Measurements from ENCODE around the gene SLCO3A1. TPM values are rescaled to one million over a fixed set of nuclear protein-coding genes. Genes with fewer than 3 reads are reported as not detected.

The SLCO3A1 gene
- total RNA-seq, 1 donor from 2014 or later, result 23.6 TPM

GRCh38 chr15:91967935-91968606, 114.6 kb downstream of the SLCO3A1 start:
- peak; percentile 33 for ATAC-seq

DNA sequence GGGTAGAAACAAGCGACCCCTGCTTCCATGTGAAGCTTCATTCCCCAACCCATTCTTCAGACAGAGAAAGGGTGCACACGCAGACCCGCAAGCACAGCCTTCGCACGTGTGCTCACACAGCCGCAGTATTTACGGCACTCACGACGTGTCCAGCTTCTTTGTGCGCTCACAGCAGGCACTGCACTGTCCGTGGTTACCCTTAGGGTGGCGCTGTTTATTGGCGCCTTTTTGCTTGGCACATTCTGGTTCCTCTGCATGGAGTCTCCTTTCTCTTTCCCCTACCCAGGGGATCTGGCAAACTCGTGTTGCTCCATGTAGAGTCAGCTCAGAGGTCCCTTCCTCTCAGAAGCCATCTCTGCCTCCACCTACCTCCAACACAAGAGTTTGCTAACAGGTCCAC, 115.1 kb downstream of the SLCO3A1 start:
- no peak for ATAC-seq

DNA sequence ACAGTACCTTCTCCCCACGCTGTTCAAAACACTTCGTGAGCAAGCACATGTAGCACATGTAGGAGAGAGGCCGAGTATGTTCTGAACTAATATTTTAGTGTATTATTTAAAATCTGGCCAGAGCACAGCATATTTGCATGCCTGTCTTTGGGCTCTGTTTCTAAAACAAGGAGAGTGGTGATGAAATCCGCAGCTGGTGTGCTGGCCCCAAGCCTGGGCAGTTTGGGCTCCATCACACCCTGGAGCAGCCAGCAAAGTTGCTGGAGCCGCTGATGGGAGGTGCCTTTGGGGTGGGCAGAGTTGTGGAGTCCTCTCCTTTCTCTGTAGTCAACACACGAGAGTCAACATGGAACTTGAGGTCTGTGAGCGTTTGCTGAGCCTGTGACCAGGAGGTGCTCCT, 116.6 kb downstream of the SLCO3A1 start:
- ATAC-seq, result no peak

GRCh38 chr15:91973481-91973880, 120.0 kb downstream of the SLCO3A1 start:
- peak; percentile 75 for ATAC-seq

GRCh38 chr15:91974321-91974720, 120.8 kb downstream of the SLCO3A1 start:
- peak; percentile 85 for ATAC-seq

- ATAC-seq, result peak; percentile 61
These were observed 121.9 kb downstream of the SLCO3A1 start for GRCh38 chr15:91975241-91975978.

GRCh38 chr15:91976966-91977365, 123.5 kb downstream of the SLCO3A1 start:
- ATAC-seq, result no peak

- ATAC-seq, result no peak
These were observed 127.2 kb downstream of the SLCO3A1 start for GRCh38 chr15:91980502-91981267.

- ATAC-seq, result peak; percentile 30
These were observed 128.6 kb downstream of the SLCO3A1 start for GRCh38 chr15:91981821-91982800.

GRCh38 chr15:91983729-91984340, 130.3 kb downstream of the SLCO3A1 start:
- ATAC-seq, result no peak

- no peak for ATAC-seq
These were observed 131.8 kb downstream of the SLCO3A1 start for GRCh38 chr15:91985297-91985696.

- ATAC-seq, result no peak
These were observed 134.6 kb downstream of the SLCO3A1 start for GRCh38 chr15:91988071-91988470.

GRCh38 chr15:91988655-91989054, 135.1 kb downstream of the SLCO3A1 start:
- ATAC-seq, result no peak

DNA sequence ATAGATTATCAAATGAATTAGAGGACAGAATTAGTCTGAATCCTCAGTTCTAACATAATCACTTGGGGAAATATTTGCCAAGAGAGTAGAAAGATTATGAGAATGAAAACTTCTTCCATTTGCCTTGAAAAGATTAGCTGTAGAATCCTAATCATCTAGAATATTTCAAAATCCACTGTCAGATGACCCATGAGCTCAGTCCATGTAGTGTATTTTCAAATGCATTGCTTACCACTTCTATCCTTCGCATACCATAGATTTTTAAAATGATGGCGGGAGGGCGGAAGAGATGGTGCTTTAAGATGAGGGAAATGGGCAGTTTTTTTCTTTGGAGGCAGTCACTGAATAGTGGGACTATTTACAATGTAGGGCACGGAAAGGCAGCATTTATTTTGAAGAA, 136.3 kb downstream of the SLCO3A1 start:
- no peak for ATAC-seq

GRCh38 chr15:91992945-91993344, 139.4 kb downstream of the SLCO3A1 start:
- ATAC-seq, result peak; percentile 48

DNA sequence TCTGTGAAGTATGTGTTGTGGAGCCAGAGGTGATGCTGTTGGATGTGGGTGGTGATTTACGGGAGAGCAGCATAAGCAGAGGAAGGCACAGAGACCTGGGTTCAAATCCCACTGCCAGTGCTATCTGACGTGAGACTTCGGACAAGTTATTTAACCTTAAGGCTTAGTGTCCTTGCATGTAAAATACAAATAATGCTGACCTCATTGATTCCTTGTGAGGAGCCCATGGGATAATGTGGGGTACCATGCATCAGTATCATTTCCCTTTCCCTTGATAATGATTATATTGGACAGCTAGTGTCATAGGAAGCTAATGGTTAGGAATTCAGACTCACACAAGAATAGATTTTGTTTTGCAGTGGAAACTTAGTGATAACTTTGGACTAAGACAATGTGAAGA, 141.6 kb downstream of the SLCO3A1 start:
- no peak for ATAC-seq

GRCh38 chr15:91997163-91997562, 143.7 kb downstream of the SLCO3A1 start:
- ATAC-seq, result no peak

DNA sequence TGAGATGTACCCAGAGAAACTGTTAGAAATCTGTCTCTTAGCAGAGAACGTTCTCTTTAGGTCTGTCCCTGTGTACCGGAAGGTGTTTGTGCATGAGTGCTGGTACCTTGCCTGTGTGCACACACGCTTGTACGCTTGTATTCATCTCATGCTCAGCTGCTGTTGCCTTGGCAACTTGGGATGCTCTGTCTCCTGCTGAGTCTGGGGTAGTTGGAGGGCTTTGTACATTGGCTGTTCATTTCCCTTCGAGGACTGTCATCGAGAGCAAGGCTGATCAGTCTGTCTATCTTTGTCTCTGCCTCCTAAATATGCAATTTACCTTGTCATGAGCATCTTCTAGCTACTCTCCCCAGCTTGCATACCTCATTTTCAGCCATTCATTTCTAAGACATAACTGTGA, 147.2 kb downstream of the SLCO3A1 start:
- no peak for ATAC-seq

DNA sequence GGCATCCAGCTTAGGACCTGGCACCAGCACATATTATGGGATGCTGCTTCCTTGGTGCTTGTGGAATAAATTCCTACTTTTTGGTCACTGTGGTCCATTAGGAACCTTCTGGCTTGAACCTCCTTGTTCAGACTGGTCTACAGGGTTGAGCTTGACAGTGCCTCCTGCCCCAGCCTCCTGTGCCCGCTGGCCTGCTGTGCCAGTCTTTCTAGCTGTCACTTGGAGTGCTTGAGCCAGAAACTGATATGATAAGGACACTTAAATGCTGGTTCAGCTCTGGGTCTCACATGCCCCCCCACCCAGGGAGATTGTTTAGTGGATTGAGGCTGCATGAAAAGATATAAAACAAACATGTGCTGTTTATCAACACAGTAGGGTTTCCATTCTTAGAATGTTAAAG, 147.8 kb downstream of the SLCO3A1 start:
- ATAC-seq, result no peak

GRCh38 chr15:92002666-92003065, 149.2 kb downstream of the SLCO3A1 start:
- no peak for ATAC-seq

DNA sequence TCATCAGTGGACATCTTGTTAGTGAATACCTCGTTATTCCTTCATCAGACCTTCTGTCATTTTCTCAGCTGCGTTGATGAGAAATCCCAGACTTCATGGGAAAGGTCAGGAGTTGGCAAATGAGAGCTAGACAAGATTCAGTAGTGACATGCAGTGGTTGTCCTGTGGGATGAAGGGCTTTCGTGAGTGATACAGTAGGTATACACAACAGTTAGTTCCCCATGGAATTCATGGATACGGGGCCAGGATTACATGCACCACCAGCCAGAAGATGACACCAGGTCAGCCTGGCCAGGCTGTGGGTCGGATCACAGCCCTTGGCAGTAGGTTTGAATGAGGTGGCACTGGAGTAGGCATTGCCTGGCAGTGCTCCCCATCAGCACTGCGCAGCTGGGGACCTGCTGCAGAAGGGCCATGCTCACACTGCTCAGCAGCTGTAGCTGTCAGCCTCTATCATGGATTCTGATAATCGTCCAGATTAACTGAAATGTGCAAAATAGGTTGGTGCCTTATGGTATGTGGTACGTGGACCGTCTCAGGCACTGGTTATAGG, 150.1 kb downstream of the SLCO3A1 start:
- no peak for ATAC-seq
